Cardiac muscle cell (in vitro differentiated cells and primary cell): ENCODE data around the gene ZFAND4. TPM values are rescaled to one million over a fixed set of nuclear protein-coding genes. Genes with fewer than 3 reads are reported as not detected.

Experiments
- DNase-seq, 2 donors: peaks; one replicate each; pipeline versions ENCODE4 v3.0.0 to v3.0.0-alpha.2; 2010 to 2017; ENCODE audit warnings: low read depth in 1 of 2, low spot score in 1 of 2
- H3K27ac ChIP-seq: fragments of 200-600 bp; sonication (generic); 2 replicates; pipeline ENCODE4 v1.5.1; 2016
- H3K27me3 ChIP-seq: fragments of 200-600 bp; sonication (generic); 2 replicates; pipeline ENCODE4 v1.6.0; 2016; ENCODE audit warnings: control low read depth
- H3K36me3 ChIP-seq: fragments of 200-600 bp; sonication (generic); 2 replicates; pipeline ENCODE4 v1.5.1; 2016; ENCODE audit warnings: control low read depth
- H3K4me1 ChIP-seq: fragments of 200-600 bp; sonication (generic); 2 replicates; pipeline ENCODE4 v1.8.1; 2017; ENCODE audit warnings: low read depth, mild to moderate bottlenecking, mixed run types
- H3K4me3 ChIP-seq: fragments of 200-600 bp; sonication (generic); 2 replicates; pipeline ENCODE4 v1.5.1; 2016; ENCODE audit warnings: mild to moderate bottlenecking
- H3K9me3 ChIP-seq: fragments of 200-600 bp; sonication (generic); 2 replicates; pipeline ENCODE4 v1.5.1; 2017; ENCODE audit warnings: low read depth, mild to moderate bottlenecking, control low read depth
- CTCF ChIP-seq: IDR thresholded peaks from 2 replicates; pipeline ENCODE4 v1.5.1; 2012; ENCODE audit warnings: low read depth, mild to moderate bottlenecking, low read length
- polyA plus RNA-seq: library from polyadenylated mRNA; unstranded; fragments of >200 nt; fragmentation: Nextera tagmentation; extraction: Ambion mirVana; gene quantifications from 2 replicates; pipeline ENCODE4 v1.2.1, GENCODE V29; 2016
- total RNA-seq: library from RNA; depleted of rRNA; stranded (reverse); fragments of >200 nt; gene quantifications from 2 replicates; pipeline ENCODE4 v1.2.3, GENCODE V29; 2016

The ZFAND4 gene
- total and polyA plus RNA-seq, 2 experiments from 2014 or later: 9.6 to 21.0 TPM

- H3K4me1 ChIP-seq: peaks cover 8% of the 10 kb centered on the region
These were observed 82.7 kb downstream of the ZFAND4 start for GRCh38 chr10:45589868-45590267.

GRCh38 chr10:45589009-45589408 is 83.6 kb downstream of the ZFAND4 start:
- DNase-seq: no peak

More at GRCh38 chr10:45589868-45590267, 82.7 kb downstream of the ZFAND4 start:
- no peaks in the 10 kb centered on the region for H3K9me3 ChIP-seq
- no peak overlapping the region for H3K4me3 ChIP-seq
- no peak for DNase-seq
- H3K27me3 ChIP-seq: no peaks in the 10 kb centered on the region
- no peaks in the 10 kb centered on the region for H3K36me3 ChIP-seq
- no peak for TF ChIP-seq CTCF
- H3K27ac ChIP-seq: no peak overlapping the region

GRCh38 chr10:45586028-45586824 is 86.3 kb downstream of the ZFAND4 start:
- Histone ChIP-seq H3K27me3 (no peaks in the 10 kb centered on the region), H3K27ac (no peak overlapping the region), H3K4me1 (peaks cover 9% of the 10 kb centered on the region), H3K4me3 (no peak overlapping the region), H3K36me3 (no peaks in the 10 kb centered on the region), H3K9me3 (no peaks in the 10 kb centered on the region)
- DNase-seq: no peak
- TF ChIP-seq CTCF: no peak

More at GRCh38 chr10:45589009-45589408, 83.6 kb downstream of the ZFAND4 start:
- TF ChIP-seq CTCF: no peak
- Histone ChIP-seq H3K9me3 (no peaks in the 10 kb centered on the region), H3K27ac (no peak overlapping the region), H3K36me3 (no peaks in the 10 kb centered on the region), H3K4me3 (no peak overlapping the region), H3K27me3 (no peaks in the 10 kb centered on the region), H3K4me1 (peaks cover 8% of the 10 kb centered on the region)

- Histone ChIP-seq H3K27me3 (no peaks in the 10 kb centered on the region), H3K27ac (no peak overlapping the region), H3K36me3 (no peaks in the 10 kb centered on the region), H3K4me3 (no peak overlapping the region), H3K4me1 (peaks cover 9% of the 10 kb centered on the region), H3K9me3 (no peaks in the 10 kb centered on the region)
- TF ChIP-seq CTCF: no peak
- DNase-seq: no peak
These were observed 87.4 kb downstream of the ZFAND4 start for GRCh38 chr10:45585131-45585530.

- no peak for DNase-seq
- H3K27me3 ChIP-seq: no peaks in the 10 kb centered on the region
- TF ChIP-seq CTCF: no peak
- no peak overlapping the region for H3K4me3 ChIP-seq
- no peaks in the 10 kb centered on the region for H3K36me3 ChIP-seq
- H3K4me1 ChIP-seq: peaks cover 9% of the 10 kb centered on the region
- H3K9me3 ChIP-seq: no peaks in the 10 kb centered on the region
- H3K27ac ChIP-seq: no peak overlapping the region
These were observed 90.2 kb downstream of the ZFAND4 start for GRCh38 chr10:45582386-45582781.
